Neural progenitor cell (in vitro differentiated cells): ENCODE results near the gene IGFN1.

Source experiments
- CTCF ChIP-seq: fragments of 200-600 bp; sonication (generic); IDR thresholded peaks from 2 replicates; pipeline ENCODE4 v1.5.1; 2017; ENCODE audit warnings: antibody characterized with exemption, mild to moderate bottlenecking
- EZH2 ChIP-seq: fragments of 200-600 bp; sonication (generic); IDR thresholded peaks from 2 replicates; pipeline ENCODE4 v1.6.1; 2017; ENCODE audit warnings: antibody characterized with exemption, mild to moderate bottlenecking, moderate library complexity

- no peak for TF ChIP-seq CTCF
- TF ChIP-seq EZH2, result no peak
Measured at GRCh38 chr1:201229095-201229494, 38.5 kb downstream of the IGFN1 start.
